Liver (tissue), 9 donors: ENCODE results near the gene IRF2. TPM values are rescaled to one million over a fixed set of nuclear protein-coding genes. Genes with fewer than 3 reads are reported as not detected.

Experiments
- DNase-seq: peaks from one replicate; pipeline ENCODE4 v3.0.0-alpha.2; 2017; ENCODE audit warnings: low spot score
- H3K27ac ChIP-seq, 2 donors: one replicate each; pipeline ENCODE4 v1.7.0; 2013; ENCODE audit warnings: inconsistent platforms in 2 of 2, low read length in 2 of 2, control low read depth in 1 of 2, low read depth in 1 of 2, mild to moderate bottlenecking in 1 of 2
- H3K27me3 ChIP-seq, 4 donors: one replicate each; pipeline versions ENCODE4 v1.6.1 to v1.7.0; 2013; ENCODE audit warnings: low read length in 3 of 4, inconsistent platforms in 1 of 4, mild to moderate bottlenecking in 1 of 4, moderate library complexity in 1 of 4; ENCODE audit not compliant: control insufficient read depth in 4 of 4, insufficient read depth in 4 of 4
- H3K36me3 ChIP-seq, 4 donors: one replicate each; pipeline versions ENCODE4 v1.6.1 to v1.7.0; 2013; ENCODE audit warnings: low read length in 3 of 4, mild to moderate bottlenecking in 3 of 4, low read depth in 1 of 4, moderate library complexity in 1 of 4; ENCODE audit not compliant: control insufficient read depth in 4 of 4, insufficient read depth in 3 of 4
- H3K4me1 ChIP-seq, 4 donors: one replicate each; pipeline versions ENCODE4 v1.6.1 to v1.7.0; 2013; ENCODE audit warnings: low read length in 3 of 4, mild to moderate bottlenecking in 3 of 4, moderate library complexity in 1 of 4; ENCODE audit not compliant: control insufficient read depth in 4 of 4, insufficient read depth in 4 of 4
- H3K4me3 ChIP-seq, 3 donors: one replicate each; pipeline versions ENCODE4 v1.6.1 to v1.7.0; 2013; ENCODE audit warnings: low read length in 3 of 3, control low read depth in 1 of 3, low read depth in 1 of 3, mild to moderate bottlenecking in 1 of 3
- H3K9ac ChIP-seq, 2 donors: one replicate each; pipeline ENCODE4 v1.7.0; 2013; ENCODE audit warnings: low read length in 2 of 2, mild to moderate bottlenecking in 2 of 2, moderate library complexity in 2 of 2, control low read depth in 1 of 2, low read depth in 1 of 2
- H3K9me3 ChIP-seq, 4 donors: one replicate each; pipeline versions ENCODE4 v1.6.1 to v1.7.0; 2013; ENCODE audit warnings: low read length in 3 of 4; ENCODE audit not compliant: control insufficient read depth in 4 of 4
- CTCF ChIP-seq: fragments of 150-350 bp; IDR thresholded peaks from 2 replicates; pipeline ENCODE4 v1.5.1; 2017; ENCODE audit warnings: improper control_type of control experiment, low read depth, low read length; ENCODE audit not compliant: missing input control
- EGR1 ChIP-seq, 2 donors: IDR thresholded peaks; 2 replicates each; pipeline ENCODE4 v1.6.1; 2016 to 2018; ENCODE audit warnings: antibody characterized with exemption in 2 of 2, low read depth in 2 of 2
- FOXA2 ChIP-seq: IDR thresholded peaks from 2 replicates; pipeline ENCODE4 v1.6.1; 2016; ENCODE audit warnings: antibody characterized with exemption
- GABPA ChIP-seq, 2 donors: IDR thresholded peaks in 1 of 2; conservative IDR thresholded peaks in 1 of 2; 2 replicates each; pipeline ENCODE4 v1.6.1; 2016; ENCODE audit warnings: antibody characterized with exemption in 2 of 2, mild to moderate bottlenecking in 1 of 2, moderate library complexity in 1 of 2
- HNF4A ChIP-seq, 2 donors: conservative IDR thresholded peaks; 2 replicates each; pipeline ENCODE4 v1.6.1; 2016; ENCODE audit warnings: antibody characterized with exemption in 2 of 2, mild to moderate bottlenecking in 2 of 2
- HNF4G ChIP-seq: IDR thresholded peaks from 2 replicates; pipeline ENCODE4 v1.6.1; 2016; ENCODE audit warnings: antibody characterized with exemption
- JUND ChIP-seq, 2 donors: IDR thresholded peaks; 2 replicates each; pipeline ENCODE4 v1.6.1; 2016; ENCODE audit warnings: antibody characterized with exemption in 2 of 2
- NR2F2 ChIP-seq: IDR thresholded peaks from 2 replicates; pipeline ENCODE4 v1.6.1; 2016; ENCODE audit warnings: antibody characterized with exemption
- REST ChIP-seq: IDR thresholded peaks from 2 replicates; pipeline ENCODE4 v1.6.1; 2016; ENCODE audit warnings: antibody characterized with exemption, mild to moderate bottlenecking
- RXRA ChIP-seq, 2 donors: IDR thresholded peaks; 2 replicates each; pipeline ENCODE4 v1.6.1; 2017 to 2018; ENCODE audit warnings: antibody characterized with exemption in 2 of 2, mild to moderate bottlenecking in 1 of 2
- TAF1 ChIP-seq: conservative IDR thresholded peaks from 2 replicates; pipeline ENCODE4 v1.6.1; 2016; ENCODE audit warnings: antibody characterized with exemption, mild to moderate bottlenecking
- YY1 ChIP-seq: IDR thresholded peaks from 2 replicates; pipeline ENCODE4 v1.6.1; 2016; ENCODE audit warnings: antibody characterized with exemption, mild to moderate bottlenecking
- ZBTB33 ChIP-seq: IDR thresholded peaks from 2 replicates; pipeline ENCODE4 v1.6.1; 2016; ENCODE audit warnings: antibody characterized with exemption
- WGBS: extraction: QIAGEN DNeasy Blood & Tissue Kit; methylation state at CpG from one replicate; pipeline ENCODE4 v1.1.7; 2013; 5-methylcytosine and 5-hydroxymethylcytosine counted together
- polyA plus RNA-seq, 2 donors: library from polyadenylated mRNA; stranded (reverse) in 1 of 2; unstranded in 1 of 2; fragments of 200-250 nt in 1 of 2; fragments of >200 nt in 1 of 2; fragmentation: Nextera tagmentation in 1 of 2; extraction: Ambion mirVana in 1 of 2; gene quantifications; one replicate each; pipeline versions ENCODE4 v1.2.1 to v1.2.3, GENCODE V29; 2013 to 2015
- total RNA-seq, 2 donors: library from RNA; depleted of rRNA; stranded (reverse); fragments of >200 nt; gene quantifications; one replicate each; pipeline ENCODE4 v1.2.3, GENCODE V29; 2014
- donor health status: healthy.
- donor health status: healthy.
- donor health status: healthy.
- donor health status: healthy.
- donor health status: healthy.

Gene IRF2
- total and polyA plus RNA-seq, 4 donors = 12.9 to 25.5 (median 22.2) TPM

- TF ChIP-seq TAF1 (no peak), GABPA (IDR thresholded peaks at IDR 0.05 in 1 of 2, conservative IDR thresholded peaks at IDR 0.05 in 1 of 2) (no peak), RXRA (IDR thresholded peaks at IDR 0.05) (no peak), HNF4G (no peak), CTCF (no peak), EGR1 (IDR thresholded peaks at IDR 0.05; ENCODE audit: low read depth in 2 of 2) (no peak), JUND (IDR thresholded peaks at IDR 0.05) (no peak), REST (no peak), YY1 (no peak), ZBTB33 (no peak), FOXA2 (no peak)
- peak overlapping the region; percentile 65 to 93 for H3K27ac ChIP-seq
- no peaks in the 10 kb centered on the region for H3K36me3 ChIP-seq
- H3K4me3 ChIP-seq = peak overlapping the region; percentile 1 to 63 (median 59)
- peaks cover 6 to 52% (median 34%) of the 10 kb centered on the region in 4 donors for H3K4me1 ChIP-seq
- peak overlapping the region in 1 of 2 donors; percentile 8 for H3K9ac ChIP-seq
- 57% methylated on average over 8 of the region's 8 CpGs for WGBS
- H3K27me3 ChIP-seq = no peaks in the 10 kb centered on the region
- no peak for DNase-seq
- H3K9me3 ChIP-seq = no peaks in the 10 kb centered on the region
Observed at GRCh38 chr4:184476695-184477094, 2.3 kb upstream of the IRF2 start.

GRCh38 chr4:184475498-184475897, 1.1 kb upstream of the IRF2 start:
- Histone ChIP-seq H3K36me3 (no peaks in the 10 kb centered on the region), H3K4me3 (peak overlapping the region; percentile 92 to 98 (median 96)), H3K4me1 (peaks cover 6 to 64% (median 44%) of the 10 kb centered on the region in 4 donors), H3K9ac (peak overlapping the region; percentile 89 to 91), H3K27ac (peak overlapping the region; percentile 93 to 100), H3K27me3 (no peaks in the 10 kb centered on the region), H3K9me3 (no peaks in the 10 kb centered on the region)
- TF ChIP-seq NR2F2 = peak; percentile 15
- TF ChIP-seq HNF4A (conservative IDR thresholded peaks at IDR 0.05) = no peak
- no peak for DNase-seq
- 38% methylated on average over 6 of the region's 6 CpGs for WGBS
